ACHN (cell line): ENCODE data around the gene PARVB.
"Not testable (repeated sequence)": the region's sequence is repeated elsewhere in the genome, so short reads cannot be mapped to it uniquely, and the experiment has no call there.

ENCODE experiments used
- DNase-seq: peaks from one replicate; pipeline ENCODE4 v3.0.0-alpha.2; 2015
- in situ Hi-C: cut with HindIII; loops from 2 replicates; pipeline ENCODE4 v1.10.0; 2017; ENCODE audit warnings: low sequenced_read_pairs, low pct_ligation_motif_present, low pct_unique_long_range_greater_than_20kb

Gene PARVB

GRCh38 chr22:44093791-44094190 lies 69.7 kb downstream of the PARVB start:
- in situ Hi-C loops: no loop called here
- DNase-seq: no peak

GRCh38 chr22:44094751-44095302 lies 70.7 kb downstream of the PARVB start:
- no peak for DNase-seq
- in situ Hi-C loops: no loop called here

- no peak for DNase-seq
- in situ Hi-C loops: no loop called here
Observed at GRCh38 chr22:44096736-44097135, 72.6 kb downstream of the PARVB start.

DNA sequence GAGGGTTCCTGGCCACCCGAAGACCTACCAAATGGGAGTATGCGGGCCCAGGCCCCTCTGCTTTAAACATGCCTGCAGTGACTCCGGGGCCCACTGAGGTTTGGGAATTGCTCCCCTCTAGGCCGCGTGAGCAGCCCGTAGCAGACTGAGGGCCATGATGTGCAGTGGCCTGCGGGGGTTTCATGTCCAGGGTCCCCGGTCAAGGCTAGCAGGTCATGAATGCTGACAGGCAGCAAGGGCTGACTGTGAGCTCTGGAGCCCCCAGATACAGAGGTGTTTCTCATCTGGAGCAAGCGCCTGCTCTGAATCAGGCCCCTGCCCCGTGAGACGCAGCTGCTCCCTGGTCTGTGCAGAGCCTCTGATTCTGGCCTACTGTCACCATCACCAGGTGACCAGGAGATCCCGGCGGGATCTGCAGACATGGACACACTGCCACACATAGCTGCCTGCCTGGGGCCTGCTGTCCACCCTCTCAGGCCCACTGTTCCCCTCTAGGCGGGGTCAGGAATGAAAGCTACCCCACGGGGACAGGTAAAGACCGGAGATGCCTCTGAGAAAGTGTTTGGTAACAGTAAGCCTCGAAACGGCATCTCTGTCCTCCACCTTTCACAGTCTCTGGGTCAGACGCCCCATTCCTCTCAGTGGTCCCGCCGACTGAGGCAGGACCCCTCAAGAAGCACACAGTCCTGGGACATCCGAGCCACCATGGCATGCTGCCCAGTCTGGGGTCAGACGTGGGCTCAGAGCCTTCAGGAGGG lies 73.3 kb downstream of the PARVB start:
- in situ Hi-C loops: no loop called here
- DNase-seq: no peak

- no peak for DNase-seq
- in situ Hi-C loops: no loop called here
Observed at GRCh38 chr22:44098021-44098739, 74.1 kb downstream of the PARVB start.

DNA sequence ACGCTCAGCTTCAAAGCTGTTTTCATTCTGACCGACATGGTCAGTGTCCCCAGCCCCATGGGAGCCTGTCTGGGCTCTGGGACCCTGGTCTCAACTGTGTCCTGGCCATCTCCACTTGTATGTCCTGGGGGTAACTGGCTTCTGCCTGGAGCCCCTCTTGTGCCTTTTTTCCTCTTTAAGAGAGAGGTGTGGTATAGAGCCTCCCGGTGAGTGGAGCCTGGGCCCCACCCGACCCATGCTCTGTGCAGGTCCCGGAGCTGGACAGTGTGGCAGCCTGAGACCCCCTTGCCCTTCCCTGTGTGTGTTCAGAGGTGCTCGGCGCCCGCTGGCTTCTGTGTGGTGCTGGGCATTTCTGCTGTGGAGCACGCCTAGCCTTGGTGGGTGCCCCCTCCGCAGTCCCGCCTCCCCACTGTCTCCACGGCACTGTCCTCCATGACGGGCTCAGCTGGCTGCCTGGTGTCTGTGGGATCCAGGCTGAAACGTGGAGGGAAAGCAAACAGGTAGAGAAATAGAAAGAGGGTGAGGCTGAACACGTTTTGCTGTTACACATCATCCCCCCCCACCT lies 74.9 kb downstream of the PARVB start:
- in situ Hi-C loops: no loop called here
- DNase-seq: no peak

DNA sequence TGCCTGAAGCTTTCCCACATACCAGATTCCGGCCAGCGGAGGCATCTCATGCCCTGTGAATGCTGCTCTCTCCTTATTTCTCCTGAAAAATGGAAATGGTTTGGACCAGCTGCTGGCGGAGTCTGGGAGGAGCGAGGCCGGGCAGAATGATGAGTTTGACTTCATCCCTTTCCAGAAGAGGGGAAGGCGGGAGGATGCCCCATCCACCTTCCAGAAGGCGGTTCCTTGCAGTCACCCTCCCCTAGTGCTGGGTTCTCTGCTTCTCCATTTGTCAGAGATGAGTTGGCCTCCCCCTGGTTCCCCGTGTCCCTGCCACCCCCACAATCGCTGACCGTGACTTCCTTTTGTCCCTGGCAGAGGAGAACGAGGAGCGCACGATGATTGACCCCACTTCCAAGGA lies 75.6 kb downstream of the PARVB start:
- no peak for DNase-seq
- in situ Hi-C loops: no loop called here

- in situ Hi-C loops: no loop called here
Observed at GRCh38 chr22:44100411-44100810, 76.3 kb downstream of the PARVB start.

GRCh38 chr22:44102121-44102520 lies 78.0 kb downstream of the PARVB start:
- DNase-seq: no peak
- in situ Hi-C loops: no loop called here

More at GRCh38 chr22:44100411-44100810, 76.3 kb downstream of the PARVB start:
- DNase-seq: no peak

GRCh38 chr22:44102856-44103255 lies 78.8 kb downstream of the PARVB start:
- in situ Hi-C loops: no loop called here
- no peak for DNase-seq

GRCh38 chr22:44103735-44104480 lies 79.8 kb downstream of the PARVB start:
- DNase-seq: no peak
- in situ Hi-C loops: no loop called here

- in situ Hi-C loops: no loop called here
- no peak for DNase-seq
Observed at GRCh38 chr22:44107340-44107739, 83.2 kb downstream of the PARVB start.

DNA sequence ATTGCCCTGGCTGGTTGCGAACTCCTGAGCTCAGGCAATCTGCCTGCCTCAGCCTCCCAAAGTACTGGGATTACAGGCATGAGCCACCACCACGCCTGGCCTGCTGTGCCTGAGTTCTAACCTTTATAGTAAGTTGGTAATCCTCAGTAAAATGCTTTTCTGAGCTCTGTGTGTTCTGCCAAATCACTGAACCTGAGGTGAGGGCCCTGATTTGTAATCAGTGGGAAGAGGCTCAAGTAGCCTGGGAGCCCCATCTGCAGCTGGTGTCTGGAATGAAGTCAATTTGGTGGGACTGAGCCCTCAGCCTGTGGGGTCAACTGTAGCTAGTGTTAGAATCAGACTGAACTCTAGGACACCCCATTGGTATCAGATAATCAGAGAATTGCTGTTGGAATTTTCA lies 84.0 kb downstream of the PARVB start:
- in situ Hi-C loops: no loop called here
- no peak for DNase-seq

- no peak for DNase-seq
- in situ Hi-C loops: no loop called here
Observed at GRCh38 chr22:44108806-44109385, 84.8 kb downstream of the PARVB start.

GRCh38 chr22:44109416-44109815 lies 85.3 kb downstream of the PARVB start:
- no peak for DNase-seq
- in situ Hi-C loops: no loop called here

- in situ Hi-C loops, DNase-seq: not testable (repeated sequence)
Observed at GRCh38 chr22:44110656-44111055, 86.6 kb downstream of the PARVB start.

DNA sequence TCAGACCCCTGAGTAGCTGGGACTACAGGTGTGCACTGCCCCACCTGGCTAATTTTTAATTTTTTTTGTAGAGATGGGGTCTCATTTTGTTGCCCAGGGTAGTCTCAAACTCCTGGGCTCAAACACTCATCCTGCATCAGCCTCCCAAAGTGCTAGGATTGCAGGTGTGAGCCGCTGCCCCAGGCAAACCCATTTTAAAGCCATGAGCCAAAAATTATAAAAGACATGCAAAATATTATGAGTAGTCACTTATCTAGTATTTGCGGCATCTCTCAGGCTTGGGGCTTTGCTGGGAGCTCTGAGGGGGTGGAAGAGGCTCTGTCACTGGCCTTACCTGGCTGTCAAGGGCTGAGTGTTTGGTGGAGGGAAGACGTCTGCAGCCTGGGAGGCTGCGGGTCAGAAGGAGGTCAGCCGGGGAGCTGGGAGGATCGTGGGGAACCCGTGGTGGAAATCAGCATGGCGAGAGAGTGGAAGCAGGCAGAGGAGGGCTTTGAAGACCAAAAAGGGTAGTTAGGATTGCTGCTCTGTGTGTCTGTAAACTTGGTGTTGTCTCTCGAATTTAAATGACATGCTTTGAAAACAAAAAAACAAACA lies 87.6 kb downstream of the PARVB start:
- DNase-seq: no peak
- in situ Hi-C loops: no loop called here

DNA sequence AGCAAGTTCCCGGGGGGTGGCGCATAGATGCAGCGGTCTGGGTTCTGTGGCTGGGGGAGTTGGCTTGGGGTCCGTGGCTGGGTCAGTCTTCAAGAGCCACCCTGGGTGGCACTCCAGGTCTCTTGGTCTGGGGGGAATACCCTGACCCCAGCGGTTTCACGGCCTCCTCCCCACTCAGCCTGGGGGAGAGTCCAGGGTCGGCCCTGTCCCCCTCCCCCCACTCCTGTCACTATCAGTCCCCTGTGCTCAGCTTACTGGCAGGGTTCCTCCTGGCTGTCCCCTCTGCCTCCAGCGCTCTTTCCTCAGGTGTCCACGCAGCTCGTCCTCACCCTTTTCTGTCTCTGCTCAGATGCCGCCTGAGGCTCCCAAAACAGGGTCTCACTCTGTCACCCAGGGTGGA lies 88.1 kb downstream of the PARVB start:
- no peak for DNase-seq
- in situ Hi-C loops: no loop called here
